ENCODE data around the gene PSMA2.

DNA sequence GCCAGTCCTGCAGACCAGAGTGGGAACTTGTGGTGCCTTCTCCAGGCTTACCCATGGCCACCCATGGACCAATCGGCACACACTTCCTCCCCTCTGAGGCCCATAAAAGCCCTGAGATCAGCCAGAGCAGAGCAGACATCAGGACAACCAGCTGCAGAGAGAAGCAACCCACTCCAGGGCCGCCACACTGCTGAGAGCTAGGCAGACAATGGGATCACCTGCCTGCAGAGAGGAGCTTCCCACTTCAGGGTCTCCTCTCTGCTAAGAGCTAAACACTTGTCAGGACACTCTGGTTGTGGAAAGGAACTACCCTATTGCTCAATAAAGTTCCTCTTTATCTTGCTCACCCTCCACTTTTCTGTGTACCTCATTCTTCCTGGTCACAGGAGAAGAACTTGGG lies 54.1 kb downstream of the PSMA2 start:
- TF ChIP-seq, protein P1, sequence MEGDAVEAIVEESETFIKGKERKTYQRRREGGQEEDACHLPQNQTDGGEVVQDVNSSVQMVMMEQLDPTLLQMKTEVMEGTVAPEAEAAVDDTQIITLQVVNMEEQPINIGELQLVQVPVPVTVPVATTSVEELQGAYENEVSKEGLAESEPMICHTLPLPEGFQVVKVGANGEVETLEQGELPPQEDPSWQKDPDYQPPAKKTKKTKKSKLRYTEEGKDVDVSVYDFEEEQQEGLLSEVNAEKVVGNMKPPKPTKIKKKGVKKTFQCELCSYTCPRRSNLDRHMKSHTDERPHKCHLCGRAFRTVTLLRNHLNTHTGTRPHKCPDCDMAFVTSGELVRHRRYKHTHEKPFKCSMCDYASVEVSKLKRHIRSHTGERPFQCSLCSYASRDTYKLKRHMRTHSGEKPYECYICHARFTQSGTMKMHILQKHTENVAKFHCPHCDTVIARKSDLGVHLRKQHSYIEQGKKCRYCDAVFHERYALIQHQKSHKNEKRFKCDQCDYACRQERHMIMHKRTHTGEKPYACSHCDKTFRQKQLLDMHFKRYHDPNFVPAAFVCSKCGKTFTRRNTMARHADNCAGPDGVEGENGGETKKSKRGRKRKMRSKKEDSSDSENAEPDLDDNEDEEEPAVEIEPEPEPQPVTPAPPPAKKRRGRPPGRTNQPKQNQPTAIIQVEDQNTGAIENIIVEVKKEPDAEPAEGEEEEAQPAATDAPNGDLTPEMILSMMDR (IDR thresholded peaks at IDR 0.05) = no peak
- no peak for TF ChIP-seq POLR2AphosphoS5 (IDR thresholded peaks at IDR 0.05)
- TF ChIP-seq POLR2A (IDR thresholded peaks at IDR 0.05) = no peak
- no peak for TF ChIP-seq EP300 (IDR thresholded peaks at IDR 0.05)
